HepG2 (cell line): ENCODE measurements around the gene MTA1. TPM values are rescaled to one million over a fixed set of nuclear protein-coding genes. Genes with fewer than 3 reads are reported as not detected.

Source experiments
- CBX1 ChIP-seq: IDR thresholded peaks from one replicate; pipeline ENCODE4 v1.6.1; 2016; ENCODE audit warnings: antibody characterized with exemption, low read depth
- CBX2 ChIP-seq, 2 experiments: fragments of 200-600 bp in 1 of 2; sonication (generic); formaldehyde crosslinking in 1 of 2; IDR thresholded peaks; 2 replicates each; pipeline versions ENCODE4 v1.7.0 to v1.8.1; 2018 to 2022; ENCODE audit warnings: low read depth in 2 of 2, low read length in 1 of 2, mild to moderate bottlenecking in 1 of 2, missing genetic modification reagents in 1 of 2
- CBX5 ChIP-seq: sonication (generic); formaldehyde crosslinking; IDR thresholded peaks from 2 replicates; pipeline ENCODE4 v1.4.0; 2020; ENCODE audit warnings: missing genetic modification reagents, borderline replicate concordance
- ELF1 ChIP-seq: sonication (generic); formaldehyde crosslinking; IDR thresholded peaks from 2 replicates; pipeline ENCODE4 v1.4.0; 2020; ENCODE audit warnings: missing genetic modification reagents
- KAT8 ChIP-seq: IDR thresholded peaks from 2 replicates; pipeline ENCODE4 v1.6.1; 2016; ENCODE audit warnings: missing genetic modification reagents, missing compliant biosample characterization
- KDM3A ChIP-seq: IDR thresholded peaks from 2 replicates; pipeline ENCODE4 v1.6.1; 2018; ENCODE audit warnings: low read depth, missing compliant biosample characterization
- NFYC ChIP-seq: IDR thresholded peaks from 2 replicates; pipeline ENCODE4 v1.6.1; 2016; ENCODE audit warnings: missing genetic modification reagents, missing compliant biosample characterization
- PCBP2 ChIP-seq: fragments of 200-400 bp; formaldehyde crosslinking; optimal IDR thresholded peaks from 2 replicates; pipeline ENCODE3; 2018; ENCODE audit warnings: low read length, low read depth; ENCODE audit not compliant: poor library complexity, severe bottlenecking
- RBFOX2 ChIP-seq: fragments of 200-400 bp; formaldehyde crosslinking; IDR thresholded peaks from 2 replicates; pipeline ENCODE4 v1.6.1; 2017; ENCODE audit warnings: low read depth, mild to moderate bottlenecking, low read length
- TCF7L2 ChIP-seq: IDR thresholded peaks from 2 replicates; pipeline ENCODE4 v1.6.1; 2011; ENCODE audit warnings: mild to moderate bottlenecking, low read depth, low read length, moderate library complexity
- ZEB1 ChIP-seq: IDR thresholded peaks from 2 replicates; pipeline ENCODE4 v1.6.1; 2012; ENCODE audit warnings: mild to moderate bottlenecking, low read depth, inconsistent platforms; ENCODE audit not compliant: insufficient replicate concordance
- ZFP36L2 ChIP-seq: sonication (generic); formaldehyde crosslinking; IDR thresholded peaks from 2 replicates; pipeline ENCODE4 v1.4.0; 2020; ENCODE audit warnings: missing genetic modification reagents
- ZNF331 ChIP-seq: sonication (generic); formaldehyde crosslinking; IDR thresholded peaks from 2 replicates; pipeline ENCODE4 v1.4.0; 2020; ENCODE audit warnings: missing genetic modification reagents
- polyA plus RNA-seq, 8 experiments: library from polyadenylated mRNA; depleted of rRNA in 3 of 8; stranded (reverse) in 7 of 8; unstranded in 1 of 8; fragments of >200 nt; fragmentation: Illumina TruSeq in 4 of 8; extraction: Trizol in 4 of 8; gene quantifications; 2 replicates each; pipeline versions ENCODE4 v1.2.1 to v1.2.3, GENCODE V29; 2011 to 2016; ENCODE audit warnings: low read depth in 4 of 8, missing spikeins in 1 of 8, mixed read lengths in 1 of 8; ENCODE audit not compliant: insufficient read depth in 1 of 8
- total RNA-seq, 5 experiments: library from RNA; depleted of rRNA; stranded (reverse); fragments of >200 nt; fragmentation: Illumina TruSeq; extraction: Trizol; gene quantifications; 2 replicates each; pipeline ENCODE4 v1.2.3, GENCODE V29; 2016; ENCODE audit warnings: low read depth in 1 of 5
- TF ChIP-seq, protein P1 (sequence below): sonication (generic); formaldehyde crosslinking; IDR thresholded peaks from 2 replicates; pipeline ENCODE4 v1.4.0; 2020; ENCODE audit warnings: mild to moderate bottlenecking, low read depth, missing genetic modification reagents
- TF ChIP-seq, protein P2 (sequence below): sonication (generic); formaldehyde crosslinking; IDR thresholded peaks from 2 replicates; pipeline ENCODE4 v1.8.1; 2023; ENCODE audit warnings: missing genetic modification reagents, mild to moderate bottlenecking, borderline replicate concordance
- TF ChIP-seq, protein P3 (sequence below): sonication (generic); formaldehyde crosslinking; IDR thresholded peaks from 2 replicates; pipeline ENCODE4 v1.4.0; 2020; ENCODE audit warnings: missing genetic modification reagents, borderline replicate concordance
- TF ChIP-seq, protein P4 (sequence below): sonication (generic); formaldehyde crosslinking; IDR thresholded peaks from 2 replicates; pipeline ENCODE4 v1.5.0; 2020; ENCODE audit warnings: mild to moderate bottlenecking, missing genetic modification reagents, moderate library complexity
- TF ChIP-seq, protein P5 (sequence below): fragments of 450-650 bp; IDR thresholded peaks from 2 replicates; pipeline ENCODE4 v1.6.1; 2017; ENCODE audit warnings: mild to moderate bottlenecking
- TF ChIP-seq, protein P6 (sequence below): sonication (generic); formaldehyde crosslinking; IDR thresholded peaks from 2 replicates; pipeline ENCODE4 v1.8.0; 2022; ENCODE audit warnings: low read depth, missing genetic modification reagents

Gene MTA1
- total and polyA plus RNA-seq, 2 of the 13 experiments (the other 11 are each of a cell fraction or from before 2014, with no cell fraction given) = 35.2 to 85.8 TPM

DNA sequence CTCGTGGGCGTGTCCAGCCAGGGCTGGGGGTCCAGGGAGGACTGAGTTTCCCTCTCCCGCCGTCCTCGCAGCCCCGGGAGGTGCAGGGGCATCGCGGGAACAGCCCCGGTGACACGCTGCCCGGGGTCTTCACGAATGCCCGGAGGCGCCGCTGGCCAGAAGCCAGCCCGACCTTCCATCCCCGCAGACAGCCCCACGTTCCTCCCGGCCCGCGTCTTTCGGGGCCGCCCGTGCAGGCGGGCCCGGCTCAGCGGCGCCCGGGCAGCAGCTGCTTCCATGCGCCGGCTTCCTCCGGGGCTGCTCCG lies 70.6 kb downstream of the MTA1 start (continued):
- TF ChIP-seq, protein P1, sequence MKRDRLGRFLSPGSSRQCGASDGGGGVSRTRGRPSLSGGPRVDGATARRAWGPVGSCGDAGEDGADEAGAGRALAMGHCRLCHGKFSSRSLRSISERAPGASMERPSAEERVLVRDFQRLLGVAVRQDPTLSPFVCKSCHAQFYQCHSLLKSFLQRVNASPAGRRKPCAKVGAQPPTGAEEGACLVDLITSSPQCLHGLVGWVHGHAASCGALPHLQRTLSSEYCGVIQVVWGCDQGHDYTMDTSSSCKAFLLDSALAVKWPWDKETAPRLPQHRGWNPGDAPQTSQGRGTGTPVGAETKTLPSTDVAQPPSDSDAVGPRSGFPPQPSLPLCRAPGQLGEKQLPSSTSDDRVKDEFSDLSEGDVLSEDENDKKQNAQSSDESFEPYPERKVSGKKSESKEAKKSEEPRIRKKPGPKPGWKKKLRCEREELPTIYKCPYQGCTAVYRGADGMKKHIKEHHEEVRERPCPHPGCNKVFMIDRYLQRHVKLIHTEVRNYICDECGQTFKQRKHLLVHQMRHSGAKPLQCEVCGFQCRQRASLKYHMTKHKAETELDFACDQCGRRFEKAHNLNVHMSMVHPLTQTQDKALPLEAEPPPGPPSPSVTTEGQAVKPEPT (CRISPR knock-in tag) = no peak
- TF ChIP-seq TCF7L2 = no peak
- TF ChIP-seq, protein P2, sequence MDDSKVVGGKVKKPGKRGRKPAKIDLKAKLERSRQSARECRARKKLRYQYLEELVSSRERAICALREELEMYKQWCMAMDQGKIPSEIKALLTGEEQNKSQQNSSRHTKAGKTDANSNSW = no peak
- TF ChIP-seq, protein P3, sequence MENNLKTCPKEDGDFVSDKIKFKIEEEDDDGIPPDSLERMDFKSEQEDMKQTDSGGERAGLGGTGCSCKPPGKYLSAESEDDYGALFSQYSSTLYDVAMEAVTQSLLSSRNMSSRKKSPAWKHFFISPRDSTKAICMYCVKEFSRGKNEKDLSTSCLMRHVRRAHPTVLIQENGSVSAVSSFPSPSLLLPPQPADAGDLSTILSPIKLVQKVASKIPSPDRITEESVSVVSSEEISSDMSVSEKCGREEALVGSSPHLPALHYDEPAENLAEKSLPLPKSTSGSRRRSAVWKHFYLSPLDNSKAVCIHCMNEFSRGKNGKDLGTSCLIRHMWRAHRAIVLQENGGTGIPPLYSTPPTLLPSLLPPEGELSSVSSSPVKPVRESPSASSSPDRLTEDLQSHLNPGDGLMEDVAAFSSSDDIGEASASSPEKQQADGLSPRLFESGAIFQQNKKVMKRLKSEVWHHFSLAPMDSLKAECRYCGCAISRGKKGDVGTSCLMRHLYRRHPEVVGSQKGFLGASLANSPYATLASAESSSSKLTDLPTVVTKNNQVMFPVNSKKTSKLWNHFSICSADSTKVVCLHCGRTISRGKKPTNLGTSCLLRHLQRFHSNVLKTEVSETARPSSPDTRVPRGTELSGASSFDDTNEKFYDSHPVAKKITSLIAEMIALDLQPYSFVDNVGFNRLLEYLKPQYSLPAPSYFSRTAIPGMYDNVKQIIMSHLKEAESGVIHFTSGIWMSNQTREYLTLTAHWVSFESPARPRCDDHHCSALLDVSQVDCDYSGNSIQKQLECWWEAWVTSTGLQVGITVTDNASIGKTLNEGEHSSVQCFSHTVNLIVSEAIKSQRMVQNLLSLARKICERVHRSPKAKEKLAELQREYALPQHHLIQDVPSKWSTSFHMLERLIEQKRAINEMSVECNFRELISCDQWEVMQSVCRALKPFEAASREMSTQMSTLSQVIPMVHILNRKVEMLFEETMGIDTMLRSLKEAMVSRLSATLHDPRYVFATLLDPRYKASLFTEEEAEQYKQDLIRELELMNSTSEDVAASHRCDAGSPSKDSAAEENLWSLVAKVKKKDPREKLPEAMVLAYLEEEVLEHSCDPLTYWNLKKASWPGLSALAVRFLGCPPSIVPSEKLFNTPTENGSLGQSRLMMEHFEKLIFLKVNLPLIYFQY (CRISPR knock-in tag) = no peak
- TF ChIP-seq ZNF331 (CRISPR knock-in tag) = no peak
- no peak for TF ChIP-seq NFYC (CRISPR knock-in tag)
- TF ChIP-seq PCBP2 = no peak
- TF ChIP-seq, protein P4, sequence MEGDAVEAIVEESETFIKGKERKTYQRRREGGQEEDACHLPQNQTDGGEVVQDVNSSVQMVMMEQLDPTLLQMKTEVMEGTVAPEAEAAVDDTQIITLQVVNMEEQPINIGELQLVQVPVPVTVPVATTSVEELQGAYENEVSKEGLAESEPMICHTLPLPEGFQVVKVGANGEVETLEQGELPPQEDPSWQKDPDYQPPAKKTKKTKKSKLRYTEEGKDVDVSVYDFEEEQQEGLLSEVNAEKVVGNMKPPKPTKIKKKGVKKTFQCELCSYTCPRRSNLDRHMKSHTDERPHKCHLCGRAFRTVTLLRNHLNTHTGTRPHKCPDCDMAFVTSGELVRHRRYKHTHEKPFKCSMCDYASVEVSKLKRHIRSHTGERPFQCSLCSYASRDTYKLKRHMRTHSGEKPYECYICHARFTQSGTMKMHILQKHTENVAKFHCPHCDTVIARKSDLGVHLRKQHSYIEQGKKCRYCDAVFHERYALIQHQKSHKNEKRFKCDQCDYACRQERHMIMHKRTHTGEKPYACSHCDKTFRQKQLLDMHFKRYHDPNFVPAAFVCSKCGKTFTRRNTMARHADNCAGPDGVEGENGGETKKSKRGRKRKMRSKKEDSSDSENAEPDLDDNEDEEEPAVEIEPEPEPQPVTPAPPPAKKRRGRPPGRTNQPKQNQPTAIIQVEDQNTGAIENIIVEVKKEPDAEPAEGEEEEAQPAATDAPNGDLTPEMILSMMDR (CRISPR knock-in tag) = no peak
- 0 out of 2 replicates have a peak, but pooled peaks have one; percentile 9 for TF ChIP-seq CBX2 (IDR thresholded peaks at IDR 0.05; ENCODE audit: low read depth, low read length)
- TF ChIP-seq CBX2 (CRISPR knock-in tag; IDR thresholded peaks at IDR 0.05; ENCODE audit: low read depth) = no peak
- TF ChIP-seq, protein P5, sequence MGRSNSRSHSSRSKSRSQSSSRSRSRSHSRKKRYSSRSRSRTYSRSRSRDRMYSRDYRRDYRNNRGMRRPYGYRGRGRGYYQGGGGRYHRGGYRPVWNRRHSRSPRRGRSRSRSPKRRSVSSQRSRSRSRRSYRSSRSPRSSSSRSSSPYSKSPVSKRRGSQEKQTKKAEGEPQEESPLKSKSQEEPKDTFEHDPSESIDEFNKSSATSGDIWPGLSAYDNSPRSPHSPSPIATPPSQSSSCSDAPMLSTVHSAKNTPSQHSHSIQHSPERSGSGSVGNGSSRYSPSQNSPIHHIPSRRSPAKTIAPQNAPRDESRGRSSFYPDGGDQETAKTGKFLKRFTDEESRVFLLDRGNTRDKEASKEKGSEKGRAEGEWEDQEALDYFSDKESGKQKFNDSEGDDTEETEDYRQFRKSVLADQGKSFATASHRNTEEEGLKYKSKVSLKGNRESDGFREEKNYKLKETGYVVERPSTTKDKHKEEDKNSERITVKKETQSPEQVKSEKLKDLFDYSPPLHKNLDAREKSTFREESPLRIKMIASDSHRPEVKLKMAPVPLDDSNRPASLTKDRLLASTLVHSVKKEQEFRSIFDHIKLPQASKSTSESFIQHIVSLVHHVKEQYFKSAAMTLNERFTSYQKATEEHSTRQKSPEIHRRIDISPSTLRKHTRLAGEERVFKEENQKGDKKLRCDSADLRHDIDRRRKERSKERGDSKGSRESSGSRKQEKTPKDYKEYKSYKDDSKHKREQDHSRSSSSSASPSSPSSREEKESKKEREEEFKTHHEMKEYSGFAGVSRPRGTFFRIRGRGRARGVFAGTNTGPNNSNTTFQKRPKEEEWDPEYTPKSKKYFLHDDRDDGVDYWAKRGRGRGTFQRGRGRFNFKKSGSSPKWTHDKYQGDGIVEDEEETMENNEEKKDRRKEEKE = no peak
- peak; percentile 25 for TF ChIP-seq RBFOX2
- TF ChIP-seq KDM3A = no peak
- no peak for TF ChIP-seq ZEB1
- TF ChIP-seq CBX5 = no peak
- no peak for TF ChIP-seq ZFP36L2 (CRISPR knock-in tag)
- no peak for TF ChIP-seq CBX1
- no peak for TF ChIP-seq KAT8
- TF ChIP-seq, protein P6, sequence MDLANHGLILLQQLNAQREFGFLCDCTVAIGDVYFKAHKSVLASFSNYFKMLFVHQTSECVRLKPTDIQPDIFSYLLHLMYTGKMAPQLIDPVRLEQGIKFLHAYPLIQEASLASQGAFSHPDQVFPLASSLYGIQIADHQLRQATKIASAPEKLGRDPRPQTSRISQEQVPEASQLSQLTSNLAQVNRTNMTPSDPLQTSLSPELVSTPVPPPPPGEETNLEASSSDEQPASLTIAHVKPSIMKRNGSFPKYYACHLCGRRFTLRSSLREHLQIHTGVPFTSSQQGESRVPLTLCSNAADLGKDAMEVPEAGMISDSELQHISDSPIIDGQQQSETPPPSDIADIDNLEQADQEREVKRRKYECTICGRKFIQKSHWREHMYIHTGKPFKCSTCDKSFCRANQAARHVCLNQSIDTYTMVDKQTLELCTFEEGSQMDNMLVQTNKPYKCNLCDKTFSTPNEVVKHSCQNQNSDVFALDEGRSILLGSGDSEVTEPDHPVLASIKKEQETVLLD (CRISPR knock-in tag) = peak; percentile 4; the same call in 1 of the 2 replicates
- TF ChIP-seq ELF1 (CRISPR knock-in tag) = no peak
